SU-DHL-6 (cell line): Measurements from ENCODE around the gene CDC42EP1.

Experiments
- CTCF ChIP-seq: fragments of 200-600 bp; sonication (generic); IDR thresholded peaks from one replicate; pipeline ENCODE4 v1.5.1; 2017; ENCODE audit warnings: antibody characterized with exemption, mild to moderate bottlenecking, low read length, moderate library complexity; ENCODE audit not compliant: insufficient read depth, poor library complexity, severe bottlenecking
- EZH2phosphoT487 ChIP-seq: fragments of 200-600 bp; sonication (generic), shearing (Covaris generic); conservative IDR thresholded peaks from 2 replicates; pipeline ENCODE4 v1.6.1; 2018; ENCODE audit warnings: mild to moderate bottlenecking, antibody characterized with exemption, low read length, moderate library complexity, mixed read lengths

GRCh38 chr22:37525073-37525745, 35.1 kb upstream of the CDC42EP1 start:
- TF ChIP-seq CTCF, result no peak
- TF ChIP-seq EZH2phosphoT487, result no peak
